ENCODE results near the gene EPB41L3.

DNA sequence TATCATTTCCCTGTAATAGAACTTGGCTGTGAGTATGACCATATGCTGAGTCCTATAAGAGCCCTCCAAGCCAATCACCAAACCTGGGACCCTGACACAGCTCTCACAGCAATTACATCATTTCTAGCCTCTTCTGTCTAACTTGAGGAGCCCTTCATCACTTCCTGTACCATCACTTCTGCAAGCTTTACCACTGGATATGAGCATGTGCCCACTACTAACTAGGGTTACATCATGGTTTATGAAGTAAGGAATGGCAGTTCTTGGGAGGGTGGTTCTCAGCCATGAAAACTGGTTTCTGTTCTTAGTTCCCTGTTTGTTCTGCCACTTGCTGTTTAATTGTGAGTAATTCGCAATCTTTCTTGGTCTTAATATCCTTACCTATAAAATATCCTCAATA, 31.0 kb upstream of the EPB41L3 start:
- TF ChIP-seq, protein P1, sequence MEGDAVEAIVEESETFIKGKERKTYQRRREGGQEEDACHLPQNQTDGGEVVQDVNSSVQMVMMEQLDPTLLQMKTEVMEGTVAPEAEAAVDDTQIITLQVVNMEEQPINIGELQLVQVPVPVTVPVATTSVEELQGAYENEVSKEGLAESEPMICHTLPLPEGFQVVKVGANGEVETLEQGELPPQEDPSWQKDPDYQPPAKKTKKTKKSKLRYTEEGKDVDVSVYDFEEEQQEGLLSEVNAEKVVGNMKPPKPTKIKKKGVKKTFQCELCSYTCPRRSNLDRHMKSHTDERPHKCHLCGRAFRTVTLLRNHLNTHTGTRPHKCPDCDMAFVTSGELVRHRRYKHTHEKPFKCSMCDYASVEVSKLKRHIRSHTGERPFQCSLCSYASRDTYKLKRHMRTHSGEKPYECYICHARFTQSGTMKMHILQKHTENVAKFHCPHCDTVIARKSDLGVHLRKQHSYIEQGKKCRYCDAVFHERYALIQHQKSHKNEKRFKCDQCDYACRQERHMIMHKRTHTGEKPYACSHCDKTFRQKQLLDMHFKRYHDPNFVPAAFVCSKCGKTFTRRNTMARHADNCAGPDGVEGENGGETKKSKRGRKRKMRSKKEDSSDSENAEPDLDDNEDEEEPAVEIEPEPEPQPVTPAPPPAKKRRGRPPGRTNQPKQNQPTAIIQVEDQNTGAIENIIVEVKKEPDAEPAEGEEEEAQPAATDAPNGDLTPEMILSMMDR (IDR thresholded peaks at IDR 0.05), result no peak
- no peak for TF ChIP-seq RFX5 (IDR thresholded peaks at IDR 0.05)
- no peak for TF ChIP-seq REST (IDR thresholded peaks at IDR 0.05)
- TF ChIP-seq HEYL (CRISPR knock-in tag; IDR thresholded peaks at IDR 0.05), result no peak
- TF ChIP-seq KDM1A (IDR thresholded peaks at IDR 0.05; ENCODE audit: low read depth), result no peak

All from A549 (cell line).